ENCODE data around the gene CAPN9.

The CAPN9 gene

DNA sequence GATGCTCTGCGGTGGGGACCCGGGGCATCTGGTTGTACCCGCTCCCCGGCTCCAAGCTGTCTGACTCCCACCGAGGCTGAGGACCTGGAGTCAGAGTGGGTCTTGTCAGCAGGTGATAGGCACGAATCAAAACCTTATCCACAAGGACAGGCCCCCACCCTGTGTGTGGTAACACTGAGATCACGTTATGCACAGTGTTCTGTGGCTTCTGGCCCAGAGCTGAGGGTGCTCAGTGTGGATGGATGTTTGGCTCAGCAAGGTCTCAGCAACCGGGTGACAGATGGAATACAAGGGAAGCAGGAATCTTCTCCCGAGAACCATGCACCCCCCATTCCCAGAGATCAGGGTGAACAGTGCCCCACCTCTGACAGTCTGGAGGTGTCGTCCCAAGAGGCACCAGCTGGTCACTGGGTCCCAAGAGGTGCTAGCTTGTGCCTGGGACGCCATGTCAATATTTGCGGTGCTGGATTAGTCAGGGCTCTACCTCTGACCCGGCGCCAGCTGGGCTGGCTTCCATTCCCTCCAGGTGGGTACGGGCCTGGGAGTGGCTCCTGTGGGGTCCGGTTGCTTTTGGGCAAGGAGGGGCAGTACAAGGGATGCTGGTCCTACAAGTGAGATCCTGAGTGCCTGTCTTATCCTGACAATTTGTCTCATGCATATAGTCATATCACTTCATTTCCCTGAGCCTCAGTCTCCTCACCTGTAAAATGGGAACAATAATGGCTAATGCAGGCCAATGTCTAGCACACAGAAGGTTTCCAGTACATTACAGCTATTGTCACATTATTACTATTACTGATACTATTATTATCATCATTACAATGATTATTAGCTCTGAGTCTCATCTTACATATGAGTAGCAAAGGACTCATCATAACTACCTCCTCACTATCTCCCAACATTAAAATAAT lies 957 bp downstream of the CAPN9 start:
- Mint-ChIP-seq H3K36me3 (ENCODE audit: low read depth) (no peaks in the 10 kb centered on the region), H3K4me3 (no peak overlapping the region), H3K27me3 (ENCODE audit: low read depth, poor library complexity) (no peaks in the 10 kb centered on the region), H3K4me1 (peaks cover 90% of the 10 kb centered on the region), H3K27ac (peak overlapping the region; percentile 22), H3K9me3 (no peaks in the 10 kb centered on the region)
- DNase-seq: no peak
- no peak for TF ChIP-seq CTCF (IDR thresholded peaks at IDR 0.05)

- Mint-ChIP-seq H3K27me3 (ENCODE audit: low read depth, poor library complexity) (no peaks in the 10 kb centered on the region), H3K4me3 (no peak overlapping the region), H3K27ac (no peak overlapping the region), H3K36me3 (ENCODE audit: low read depth) (no peaks in the 10 kb centered on the region), H3K9me3 (no peaks in the 10 kb centered on the region), H3K4me1 (peaks cover 92% of the 10 kb centered on the region)
- no peak for TF ChIP-seq CTCF (IDR thresholded peaks at IDR 0.05)
- DNase-seq: no peak
These were observed 2.0 kb downstream of the CAPN9 start for GRCh38 chr1:230749150-230749549.

GRCh38 chr1:230749635-230750034 lies 2.4 kb downstream of the CAPN9 start:
- Mint-ChIP-seq H3K4me1 (peaks cover 87% of the 10 kb centered on the region), H3K27ac (peak overlapping the region; percentile 4), H3K4me3 (no peak overlapping the region), H3K9me3 (no peaks in the 10 kb centered on the region), H3K36me3 (ENCODE audit: low read depth) (no peaks in the 10 kb centered on the region), H3K27me3 (ENCODE audit: low read depth, poor library complexity) (no peaks in the 10 kb centered on the region)
- no peak for TF ChIP-seq CTCF (IDR thresholded peaks at IDR 0.05)
- DNase-seq: no peak

DNA sequence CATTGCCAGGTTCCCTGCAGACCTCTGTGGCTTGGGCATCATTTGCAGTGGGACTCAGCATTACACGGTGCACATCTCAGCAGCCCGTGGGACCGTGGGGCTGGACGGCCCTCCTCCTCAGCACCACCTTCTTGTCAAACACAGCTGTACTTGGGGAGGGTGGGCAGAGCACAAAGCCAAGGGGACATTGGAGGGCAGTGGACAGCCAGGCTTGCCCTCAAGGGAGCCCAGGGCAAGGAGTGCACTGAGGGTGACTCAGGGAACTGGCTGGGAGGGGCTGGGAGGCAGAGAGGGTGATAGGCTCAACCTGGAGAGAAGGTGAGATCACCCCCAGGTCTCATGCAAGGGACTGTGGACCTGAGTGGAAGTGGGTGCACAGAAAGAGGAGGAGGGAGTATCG lies 3.4 kb downstream of the CAPN9 start:
- DNase-seq: no peak
- Mint-ChIP-seq H3K4me3 (no peak overlapping the region), H3K27ac (no peak overlapping the region), H3K27me3 (ENCODE audit: low read depth, poor library complexity) (no peaks in the 10 kb centered on the region), H3K9me3 (no peaks in the 10 kb centered on the region), H3K36me3 (ENCODE audit: low read depth) (no peaks in the 10 kb centered on the region), H3K4me1 (peaks cover 77% of the 10 kb centered on the region)
- no peak for TF ChIP-seq CTCF (IDR thresholded peaks at IDR 0.05)

DNA sequence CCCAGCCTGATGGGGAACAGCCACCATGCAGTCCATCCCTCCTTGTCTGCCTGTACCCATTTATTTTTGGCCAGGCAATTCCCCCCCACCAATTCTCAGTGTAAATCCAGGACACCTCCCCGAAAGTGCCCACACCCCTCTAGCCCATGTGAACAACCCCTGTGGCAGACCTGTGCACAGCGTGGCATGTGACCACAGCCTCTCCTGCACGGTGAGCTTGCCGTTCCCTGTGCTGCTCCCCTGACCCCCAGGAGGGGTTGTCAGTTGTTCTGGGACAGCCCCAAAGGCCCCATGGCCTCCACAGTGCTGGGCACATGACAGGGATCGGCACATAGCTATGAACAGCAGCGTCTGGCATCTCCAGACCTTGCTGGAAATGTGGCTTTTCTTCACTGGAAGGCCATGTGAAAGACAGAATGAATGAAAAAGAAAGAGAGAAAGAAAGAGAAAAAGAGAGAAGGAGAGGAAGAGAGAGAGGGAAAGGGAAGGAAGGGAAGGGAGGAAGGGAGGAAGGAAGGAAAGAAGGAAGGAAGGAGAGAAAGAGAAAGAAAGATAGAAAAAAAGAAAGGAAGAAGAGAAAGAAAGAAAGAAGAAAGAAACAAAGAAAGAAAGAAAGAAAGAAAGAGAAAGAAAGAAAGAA lies 3.9 kb downstream of the CAPN9 start:
- Mint-ChIP-seq H3K27me3 (ENCODE audit: low read depth, poor library complexity) (no peaks in the 10 kb centered on the region), H3K36me3 (ENCODE audit: low read depth) (no peaks in the 10 kb centered on the region), H3K27ac (peak overlapping the region; percentile 29), H3K4me1 (peaks cover 76% of the 10 kb centered on the region), H3K9me3 (no peaks in the 10 kb centered on the region), H3K4me3 (no peak overlapping the region)
- TF ChIP-seq CTCF (IDR thresholded peaks at IDR 0.05): no peak
- no peak for DNase-seq

All from nephron progenitor cell (in vitro differentiated cells).